Midbrain (tissue), 1 donor: ENCODE measurements around the gene DNAAF3.
"Not testable (repeated sequence)": the region's sequence is repeated elsewhere in the genome, so short reads cannot be mapped to it uniquely, and the experiment has no call there.

ENCODE experiments used
- DNase-seq: peaks from one replicate; lab custom pipeline; 2025; lab: John Stamatoyannopoulos, UW

Gene DNAAF3

DNA sequence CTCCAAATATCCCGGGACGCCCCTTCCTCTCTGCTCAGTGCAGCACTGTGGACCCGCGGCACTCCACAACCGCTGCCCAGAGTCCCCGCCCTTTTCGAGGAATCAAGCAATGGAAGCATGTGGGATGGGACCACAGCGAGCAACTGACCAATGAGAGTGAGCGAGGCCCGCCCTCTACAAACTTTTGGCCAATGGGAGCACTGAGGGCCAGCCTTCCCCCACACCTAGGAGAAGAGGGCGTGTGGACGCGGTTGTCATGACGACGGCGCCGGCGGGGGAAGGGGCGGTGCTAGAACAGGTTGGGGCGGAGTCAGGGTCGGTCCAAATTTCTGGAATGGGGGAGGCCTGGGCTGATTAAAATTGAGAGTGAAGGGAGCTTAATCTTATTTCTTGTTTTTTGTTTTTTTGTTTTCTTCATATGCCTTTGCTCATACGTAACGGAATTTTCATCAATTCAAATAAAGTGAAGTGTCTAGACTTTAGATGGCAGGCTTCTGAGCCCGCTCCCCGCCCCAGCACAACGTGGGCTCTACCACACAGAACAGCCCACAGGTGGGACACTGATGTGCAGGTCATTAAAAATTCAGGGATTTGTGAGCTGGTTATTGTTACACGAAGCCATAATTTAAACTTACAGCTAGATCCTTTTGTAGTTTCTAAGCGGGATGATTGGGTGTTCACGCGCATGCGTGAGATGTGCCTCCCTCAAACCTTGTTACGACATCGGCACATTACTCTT lies at the start of gene DNAAF3:
Gene DNAAF3 (minus strand): TSS at position 84 of the 739 bp plus-strand sequence. CDS start 200 bp downstream, outside the sequence.
- peak; percentile 90 for DNase-seq

DNA sequence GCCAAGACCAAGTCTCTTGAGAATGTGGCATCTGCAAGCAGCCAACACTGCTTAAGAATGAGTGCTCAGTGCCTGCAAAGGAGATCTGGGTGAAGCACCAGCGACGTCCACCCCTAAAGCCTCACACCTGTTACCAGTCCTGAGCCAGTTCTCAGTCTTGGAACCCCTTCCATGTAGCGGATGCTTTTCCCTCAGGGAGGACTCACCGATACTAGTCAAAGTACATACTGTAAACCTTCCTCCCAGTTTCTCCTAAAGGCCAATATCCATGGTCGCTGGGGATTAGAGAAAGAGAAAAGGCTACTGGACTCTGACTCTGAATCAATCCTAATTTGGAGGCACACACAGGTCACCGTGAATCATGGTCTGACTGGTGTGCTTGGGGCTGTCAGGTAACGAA lies 47.1 kb upstream of the DNAAF3 start:
- no peak for DNase-seq

DNA sequence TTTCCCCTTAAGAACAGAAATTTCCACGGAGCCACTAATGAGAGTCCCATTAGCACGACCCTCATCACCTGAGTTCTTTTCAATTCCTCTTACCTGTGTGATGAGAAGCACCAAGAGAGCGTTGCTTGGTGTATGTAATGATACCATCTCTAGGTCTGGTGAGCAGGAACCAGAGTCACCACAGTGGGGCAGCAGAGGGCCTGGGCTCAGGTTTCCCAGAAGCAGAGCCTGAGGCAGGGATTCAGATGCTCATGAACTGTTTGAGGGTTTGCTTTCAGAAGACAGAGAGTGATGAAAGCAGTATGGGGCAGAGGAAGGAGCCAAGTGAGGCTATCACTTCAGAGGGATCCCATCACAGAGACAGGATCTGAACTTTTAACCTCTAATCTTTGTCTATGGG lies 46.0 kb upstream of the DNAAF3 start:
- no peak for DNase-seq

DNA sequence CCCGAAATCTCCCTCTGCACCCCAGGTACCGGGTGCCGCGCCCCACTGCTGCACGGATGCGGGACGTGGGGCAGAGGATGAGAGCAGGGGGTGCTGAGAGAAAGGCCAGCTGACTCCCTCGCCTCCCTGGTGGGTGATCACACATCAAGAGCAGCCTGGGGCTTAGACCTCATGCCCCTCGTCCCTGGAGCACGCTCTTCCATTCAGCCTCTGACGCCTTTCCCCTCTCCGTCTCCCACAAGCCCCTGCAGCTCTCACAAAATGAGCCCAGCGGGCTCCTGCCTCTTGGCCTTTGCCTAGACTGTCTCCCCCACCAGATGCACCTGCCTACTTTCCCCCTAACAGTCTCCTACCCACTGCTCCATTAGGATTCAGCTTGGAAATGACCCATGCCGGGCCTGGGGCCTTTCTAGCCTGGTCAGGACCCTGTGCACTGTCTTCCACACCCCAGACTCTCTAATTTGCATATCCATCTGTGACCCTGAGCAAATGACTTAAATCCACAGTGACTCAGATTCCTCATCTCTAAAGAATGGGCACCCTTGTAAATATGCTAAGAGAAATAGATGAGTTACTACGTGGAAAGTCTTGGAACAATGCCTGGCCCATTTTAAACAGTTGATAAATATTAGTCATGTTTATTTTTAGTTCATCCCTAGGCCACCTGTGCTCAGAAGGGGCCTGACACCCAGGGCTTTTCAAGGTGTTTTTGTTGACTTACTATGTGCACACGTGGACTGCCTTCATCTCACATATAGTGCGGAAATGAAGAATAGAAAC lies 43.5 kb upstream of the DNAAF3 start:
- no peak for DNase-seq

DNA sequence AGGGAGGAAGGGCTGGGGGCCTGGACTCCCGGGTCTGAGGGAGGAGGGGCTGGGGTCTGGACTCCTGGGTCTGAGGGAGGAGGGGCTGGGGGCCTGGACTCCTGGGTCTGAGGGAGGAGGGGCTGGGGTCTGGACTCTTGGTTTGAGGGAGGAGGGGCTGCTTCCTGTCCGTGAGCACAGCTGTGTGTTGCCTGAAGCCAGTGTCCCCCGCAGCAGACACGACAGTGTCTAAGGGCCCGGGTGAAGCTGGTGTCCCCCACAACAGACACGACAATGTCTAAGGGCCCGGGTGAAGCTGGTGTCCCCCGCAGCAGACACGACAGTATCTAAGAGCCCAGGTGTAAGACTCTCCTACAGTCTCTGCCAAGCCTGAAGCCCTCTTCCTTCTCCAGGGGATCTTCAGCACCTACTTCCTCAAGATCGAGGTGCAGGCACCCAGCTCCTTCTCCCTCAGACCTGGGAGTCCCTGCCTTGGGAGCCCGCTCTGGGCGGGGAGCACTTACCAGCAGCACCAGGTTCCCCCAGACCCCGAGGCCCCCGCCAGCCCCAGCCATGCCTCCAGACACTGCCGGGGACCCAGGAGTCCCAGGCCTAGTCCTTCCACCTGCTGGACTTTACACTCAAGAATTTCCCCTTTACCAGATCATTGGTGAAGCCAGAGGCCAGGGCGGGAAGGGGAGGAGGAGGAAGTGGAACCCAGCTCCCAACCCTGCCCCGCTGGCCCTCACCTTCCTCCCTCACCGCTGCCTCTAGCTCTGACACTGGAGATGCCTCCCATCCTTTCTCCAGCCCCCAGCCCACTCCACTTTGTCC lies 42.7 kb upstream of the DNAAF3 start, which contains the start of gene PTPRH:
Gene PTPRH (minus strand): TSS at position 622 of the 813 bp plus-strand sequence. CDS start 68 bp downstream, at position 554.
- DNase-seq, result no peak

DNA sequence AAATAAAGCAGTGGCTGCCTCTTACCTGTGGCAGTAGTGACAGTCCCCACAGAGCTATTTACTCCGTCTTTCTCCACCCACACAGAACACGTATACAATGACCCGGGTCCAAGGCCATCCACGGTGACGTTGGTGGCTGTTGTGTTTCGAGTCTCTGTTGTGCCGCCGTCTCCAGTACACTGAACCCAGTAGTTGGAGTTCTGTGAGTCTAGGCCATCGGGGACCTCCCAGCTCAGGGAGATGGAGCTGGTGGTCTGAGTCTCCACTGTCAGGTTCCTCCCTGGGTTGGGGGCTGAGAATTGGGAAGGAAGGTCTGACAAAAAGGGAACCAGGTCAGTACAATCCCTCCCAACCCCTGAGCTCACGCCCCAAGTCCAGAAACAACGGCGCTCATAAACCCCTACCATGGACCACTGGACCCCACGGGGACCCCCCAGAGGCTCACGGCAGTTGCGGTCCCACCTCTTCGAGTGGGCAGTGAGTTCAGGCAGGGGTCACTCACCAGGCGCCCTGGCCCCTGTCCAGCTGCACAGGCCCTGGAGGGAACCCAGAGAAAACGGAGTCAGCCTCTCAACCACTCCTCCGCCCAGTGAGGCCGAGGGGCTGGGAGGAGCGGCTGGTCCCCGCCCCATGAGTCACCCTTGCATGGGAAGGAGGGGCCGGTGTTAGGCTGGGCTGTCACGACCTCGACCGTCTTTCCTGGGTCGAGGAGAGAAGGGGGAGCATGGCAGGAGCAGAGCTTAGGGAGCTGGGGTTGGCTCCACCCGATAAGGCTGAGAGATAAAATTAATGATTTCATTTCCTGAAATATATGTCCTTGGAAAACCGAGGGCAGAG lies 40.5 kb upstream of the DNAAF3 start:
- DNase-seq, result peak; percentile 70

DNA sequence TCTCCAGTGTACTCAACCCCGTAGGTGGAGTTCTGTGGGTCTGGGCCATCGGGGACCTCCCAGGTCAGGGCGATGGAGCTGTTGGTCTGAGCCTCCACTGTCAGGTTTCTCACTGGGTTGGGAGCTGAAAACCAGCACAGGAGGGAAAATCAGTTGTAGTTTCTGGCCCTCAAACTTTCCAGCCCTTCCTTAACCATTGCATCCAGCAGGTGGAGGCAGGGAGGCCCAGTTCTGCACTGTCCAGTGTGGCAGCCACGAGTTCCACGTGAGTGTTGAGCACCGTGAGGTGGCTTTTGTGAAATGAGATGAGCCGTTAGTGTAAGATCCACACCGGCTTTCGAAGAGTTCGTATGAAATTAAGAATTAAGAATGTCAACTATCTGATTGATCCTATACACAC lies 35.8 kb upstream of the DNAAF3 start:
- not testable (repeated sequence) for DNase-seq

DNA sequence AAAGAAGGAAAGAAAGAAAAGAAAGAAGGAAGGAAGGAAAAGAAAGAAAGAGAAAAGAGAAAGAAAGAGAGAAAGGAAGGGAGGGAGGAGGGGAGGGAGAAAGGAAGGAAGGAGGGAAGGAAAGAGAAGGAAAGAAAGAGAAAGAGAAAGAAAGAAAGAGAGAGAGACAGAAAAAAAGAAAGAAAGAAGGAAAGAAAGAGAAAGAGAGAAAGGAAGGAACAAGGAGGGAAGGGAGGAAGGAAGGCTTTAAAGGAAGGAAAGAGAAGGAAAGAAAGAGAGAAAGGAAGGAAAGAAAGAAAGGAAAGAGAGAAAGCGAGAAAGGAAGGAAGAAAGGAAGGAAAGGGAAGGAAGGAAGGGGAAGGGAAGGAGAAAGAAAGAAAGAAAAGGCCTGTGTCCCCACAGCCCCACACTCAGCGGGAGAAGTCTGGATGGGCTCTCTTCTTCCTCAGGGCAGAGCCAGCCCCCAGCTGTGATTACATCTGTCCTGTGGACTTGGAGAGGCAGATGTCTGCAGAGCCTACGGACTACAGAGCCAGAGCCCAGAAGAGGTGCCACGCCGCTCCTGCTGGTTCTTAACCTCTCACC lies 33.3 kb upstream of the DNAAF3 start:
- DNase-seq, result no peak

DNA sequence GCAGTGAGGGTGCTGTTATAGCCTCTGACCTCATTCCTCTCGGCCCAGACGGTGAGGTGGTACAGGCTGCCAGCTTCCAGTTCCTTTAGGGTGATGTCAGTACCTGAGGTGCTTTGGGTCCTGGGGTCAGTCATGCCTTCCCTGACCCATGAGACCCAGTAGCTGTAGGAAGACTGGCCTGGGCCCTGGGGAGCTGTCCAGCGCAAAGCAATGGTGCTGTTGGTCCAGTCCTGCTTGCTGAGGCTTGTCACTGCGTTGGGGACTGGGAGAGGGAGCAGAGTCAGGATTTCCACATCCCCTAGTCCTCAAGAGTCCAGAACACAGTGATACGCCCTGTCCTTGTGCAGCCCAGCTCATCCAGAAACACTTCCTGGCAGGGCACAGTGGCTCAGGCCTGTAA lies 32.2 kb upstream of the DNAAF3 start:
- no peak for DNase-seq

DNA sequence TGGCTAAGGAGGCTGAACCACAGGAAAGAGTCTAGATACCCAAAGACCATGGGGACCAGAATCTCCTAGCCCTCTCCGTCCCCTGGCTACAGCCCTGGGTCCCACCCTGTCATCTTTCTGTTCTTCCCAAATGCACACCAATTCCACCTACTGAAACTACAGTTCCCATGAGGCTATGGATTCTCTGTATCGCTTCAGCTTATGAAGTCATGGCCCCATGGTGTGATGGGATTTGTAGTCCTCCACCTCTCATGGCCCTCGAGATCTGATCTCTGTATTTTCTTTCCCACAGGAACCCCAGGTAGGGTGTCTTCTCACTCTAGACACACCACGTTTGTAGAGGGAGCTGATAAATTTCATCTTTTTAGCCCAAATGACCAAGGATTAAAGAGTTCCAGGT lies 31.1 kb upstream of the DNAAF3 start:
- DNase-seq, result no peak

DNA sequence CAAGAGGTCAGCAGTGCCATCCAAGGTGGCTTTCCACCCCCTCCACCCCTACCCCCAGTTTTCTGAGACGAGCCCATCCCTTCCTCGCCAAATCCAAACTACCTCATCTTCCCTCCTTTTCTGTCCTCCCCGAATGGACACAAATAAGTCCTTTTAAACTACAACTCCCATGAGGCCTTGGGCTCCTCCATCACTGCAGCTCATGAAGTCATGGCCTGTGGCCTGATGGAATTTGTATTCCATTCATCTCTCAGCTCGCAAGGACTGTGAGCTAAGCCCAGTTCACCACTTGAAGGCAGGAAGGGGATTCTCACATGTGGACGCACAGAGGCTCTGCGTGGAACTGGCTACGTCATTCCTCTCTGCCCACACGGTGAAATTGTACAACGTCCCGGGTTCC lies 30.4 kb upstream of the DNAAF3 start:
- no peak for DNase-seq

DNA sequence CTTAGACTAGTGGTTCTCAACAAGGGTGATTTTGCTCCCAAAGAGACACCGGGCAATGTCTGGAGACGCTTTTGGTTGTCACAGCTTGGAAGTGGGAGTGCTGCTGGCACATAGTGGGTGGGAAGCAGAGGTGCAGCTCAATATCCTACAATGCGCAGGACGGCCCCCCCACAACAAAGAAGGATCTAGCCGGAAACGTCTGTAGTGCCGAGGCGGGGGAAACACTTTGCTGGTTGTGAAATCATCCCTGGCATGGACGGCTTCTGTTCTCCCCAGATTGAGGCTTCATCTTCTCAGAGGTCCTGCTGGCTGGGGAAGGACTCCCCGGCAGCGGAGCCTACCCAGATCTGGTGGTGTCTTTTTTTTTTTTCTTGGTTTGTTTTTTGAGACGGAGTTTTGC lies 27.1 kb upstream of the DNAAF3 start:
- no peak for DNase-seq

DNA sequence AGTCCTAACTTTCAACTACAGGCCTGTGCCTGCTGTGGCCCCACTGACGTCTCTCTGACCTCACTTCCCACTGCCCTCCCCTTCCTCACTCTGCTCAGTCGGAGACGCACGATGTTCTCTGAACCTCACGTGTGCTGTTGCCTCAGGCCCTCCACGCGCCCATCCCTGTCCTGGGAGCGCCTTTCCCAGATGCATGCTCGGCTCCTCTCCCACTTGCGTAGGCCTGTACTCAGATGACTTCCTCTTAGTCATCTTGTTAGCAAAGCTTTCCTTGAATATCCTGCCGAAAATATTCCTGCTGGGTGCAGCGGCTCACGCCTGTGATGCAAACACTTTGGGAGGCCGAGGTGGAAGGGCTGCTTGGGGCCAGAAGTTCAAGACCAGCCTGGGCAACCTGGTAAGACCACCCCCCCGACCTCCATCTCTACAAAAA lies 23.0 kb upstream of the DNAAF3 start:
- no peak for DNase-seq

DNA sequence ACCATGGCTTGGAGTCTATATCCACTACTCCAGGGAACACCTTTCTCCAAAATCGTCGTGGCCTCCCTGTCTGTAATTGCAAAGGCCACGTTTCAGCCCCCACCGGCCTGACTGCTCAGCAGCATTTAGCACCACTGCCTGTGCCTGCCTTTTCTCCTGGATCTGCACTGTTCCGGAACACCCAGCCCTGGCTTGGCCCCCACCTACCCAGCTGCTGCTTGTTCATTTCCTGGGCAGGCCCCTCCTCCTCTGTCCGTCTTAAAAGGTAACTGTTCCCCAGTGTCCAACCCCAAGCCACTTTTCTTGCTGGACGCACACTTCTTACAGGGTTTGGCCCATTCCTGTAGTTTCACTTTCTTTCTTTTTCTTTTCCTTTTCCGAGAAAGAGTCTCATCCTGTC lies 22.2 kb upstream of the DNAAF3 start:
- DNase-seq, result no peak

DNA sequence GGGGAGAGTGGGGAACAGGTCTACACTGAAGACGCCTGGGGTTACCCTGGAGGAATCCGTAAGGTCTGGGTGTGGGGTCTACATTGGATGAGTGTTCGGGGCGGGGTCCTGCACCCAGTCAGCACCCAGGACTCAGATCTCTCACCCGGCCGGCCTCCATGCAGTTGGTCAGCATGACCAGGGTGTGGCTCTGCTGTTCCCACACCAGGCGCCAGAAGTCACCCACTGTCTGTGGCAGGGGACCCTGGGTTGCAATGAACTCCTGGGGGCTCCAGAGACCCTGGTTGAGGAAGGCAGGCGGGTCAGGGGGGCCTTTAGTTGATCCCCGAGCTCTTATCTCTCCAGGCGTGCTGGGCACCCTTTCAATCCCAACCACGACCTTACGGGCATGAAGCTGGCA lies 19.7 kb upstream of the DNAAF3 start:
- DNase-seq, result no peak

DNA sequence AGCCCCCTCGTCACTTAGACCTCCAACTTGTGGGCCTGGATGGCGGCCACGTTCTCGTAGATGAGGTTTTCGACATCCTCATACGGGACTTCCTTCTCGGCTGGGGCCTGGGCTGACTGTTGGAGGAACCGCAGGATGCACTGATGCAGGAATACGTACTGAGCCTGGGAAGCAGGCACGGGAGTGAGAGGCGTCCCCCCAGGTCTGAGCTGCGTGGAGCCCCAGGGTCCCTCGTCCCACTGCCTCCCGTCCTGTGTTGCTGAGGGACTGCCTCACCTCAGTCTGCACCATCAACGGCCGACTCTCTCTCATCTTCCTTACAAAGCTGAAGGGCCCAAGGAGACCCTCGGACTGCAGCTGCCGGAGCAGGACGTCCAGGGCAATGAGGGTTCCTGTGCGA lies 15.3 kb upstream of the DNAAF3 start:
- DNase-seq, result no peak

DNA sequence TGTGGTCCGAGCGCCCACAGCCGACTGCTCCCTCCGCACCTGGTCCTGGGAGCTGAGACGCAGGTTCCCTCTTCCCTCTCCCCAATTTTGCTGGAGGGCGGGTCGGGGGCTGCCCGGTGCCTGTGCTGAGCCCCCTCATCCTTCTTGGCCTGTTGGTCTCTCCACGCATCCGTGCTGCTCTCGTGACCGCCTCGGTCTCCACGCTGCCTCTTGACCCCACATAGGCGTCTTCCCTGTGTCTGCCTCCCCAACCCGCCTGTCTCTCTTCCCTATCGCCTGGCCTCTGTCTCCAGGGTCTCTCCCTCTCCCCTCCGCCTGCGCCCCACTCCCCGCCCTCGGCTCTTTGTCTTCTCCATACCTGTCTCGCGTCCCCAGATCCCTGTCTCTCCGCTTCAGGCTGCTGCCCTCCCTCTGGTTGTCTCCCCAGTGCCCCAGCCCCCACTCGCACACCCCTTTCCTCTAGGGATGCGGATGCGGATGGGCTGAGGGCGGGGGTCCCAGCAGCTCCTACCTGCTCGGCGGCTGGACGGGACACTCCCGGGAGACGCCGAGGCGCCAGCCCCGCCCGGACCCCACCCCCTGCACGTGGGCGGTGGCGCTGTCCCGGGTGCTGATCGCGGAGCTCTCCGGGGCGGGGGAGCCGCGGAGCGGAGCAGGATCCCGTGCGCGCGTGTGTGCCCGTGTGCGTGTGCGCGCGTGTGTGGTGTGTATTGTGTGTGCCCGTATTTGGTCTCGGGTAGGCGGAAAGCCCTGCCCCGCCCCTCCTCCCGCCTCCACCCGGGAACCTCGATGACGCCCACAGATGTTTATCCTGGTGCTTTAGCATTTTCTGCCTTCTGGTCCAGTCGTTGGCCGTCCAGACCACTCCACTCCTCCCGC lies 13.4 kb upstream of the DNAAF3 start, which contains the start of gene SYT5:
Gene SYT5 (minus strand): TSS at position 684 of the 879 bp plus-strand sequence. CDS start 1,248 bp downstream, outside the sequence.
- no peak for DNase-seq

DNA sequence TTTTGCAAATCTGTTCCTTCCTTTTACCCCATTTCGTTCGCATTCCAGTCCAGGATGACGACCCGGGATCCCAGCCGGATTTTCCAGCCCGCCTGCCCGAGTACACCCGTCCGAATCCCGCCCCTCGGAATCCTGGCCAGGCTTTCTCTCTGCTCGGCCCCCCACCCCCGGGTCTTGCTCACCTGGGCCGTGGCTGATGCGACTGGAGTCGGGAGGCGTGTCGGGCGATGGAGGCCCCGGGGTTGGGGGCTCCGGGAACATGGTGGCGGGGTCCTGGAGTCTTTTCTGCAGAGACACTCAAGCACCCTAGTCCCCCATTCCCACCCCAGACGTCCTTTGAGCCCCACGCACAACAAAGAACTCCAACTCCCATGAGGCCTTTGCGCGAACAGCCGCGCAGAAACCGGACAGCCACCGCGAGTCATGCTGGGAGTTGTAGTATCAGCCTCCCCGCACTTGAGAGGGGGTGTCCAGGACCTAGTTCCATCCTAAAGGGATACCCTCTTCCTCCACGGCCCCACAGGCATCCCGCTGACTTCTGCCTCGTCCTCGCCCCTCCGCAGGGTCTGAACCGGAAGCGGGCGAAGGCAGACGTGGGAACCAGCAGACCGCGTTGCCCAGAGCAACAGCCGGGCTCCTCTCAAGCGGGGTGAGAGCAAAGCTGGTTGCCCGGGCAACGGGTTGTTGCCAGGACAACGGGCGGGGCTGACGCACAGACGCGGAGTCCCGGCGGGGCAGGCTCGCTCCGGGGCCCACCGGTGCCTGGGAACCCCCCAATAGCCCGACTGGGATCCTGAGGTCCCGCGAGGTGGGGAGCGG lies 12.6 kb upstream of the DNAAF3 start:
- DNase-seq, result peak; percentile 83

DNA sequence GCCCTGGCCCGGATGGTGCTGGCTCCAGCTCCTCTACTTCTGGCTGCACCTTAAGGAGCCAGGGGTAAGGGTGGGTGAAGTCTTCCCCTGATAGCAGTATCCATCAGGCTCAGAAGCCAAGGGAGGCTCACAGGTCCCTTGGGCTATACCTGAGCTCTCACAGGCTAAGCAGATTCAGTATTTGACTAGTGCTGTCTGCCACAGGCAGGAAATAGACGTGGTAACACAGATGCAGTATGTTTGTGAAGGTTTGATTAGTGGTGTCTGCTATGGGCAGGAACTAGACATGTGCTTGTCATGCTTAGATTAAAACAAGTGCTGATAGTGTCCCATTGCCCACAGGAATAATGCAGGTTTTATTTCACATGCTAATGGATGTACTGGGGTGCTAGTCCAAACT lies 9.7 kb upstream of the DNAAF3 start:
- DNase-seq, result no peak
